DMS153 (cell line): Measurements from ENCODE around the gene LGMN.
"Not testable (repeated sequence)": the region's sequence is repeated elsewhere in the genome, so short reads cannot be mapped to it uniquely, and the experiment has no call there.

Source experiments
- DNase-seq: peaks from one replicate; lab custom pipeline; 2025; lab: John Stamatoyannopoulos, UW

LGMN gene

DNA sequence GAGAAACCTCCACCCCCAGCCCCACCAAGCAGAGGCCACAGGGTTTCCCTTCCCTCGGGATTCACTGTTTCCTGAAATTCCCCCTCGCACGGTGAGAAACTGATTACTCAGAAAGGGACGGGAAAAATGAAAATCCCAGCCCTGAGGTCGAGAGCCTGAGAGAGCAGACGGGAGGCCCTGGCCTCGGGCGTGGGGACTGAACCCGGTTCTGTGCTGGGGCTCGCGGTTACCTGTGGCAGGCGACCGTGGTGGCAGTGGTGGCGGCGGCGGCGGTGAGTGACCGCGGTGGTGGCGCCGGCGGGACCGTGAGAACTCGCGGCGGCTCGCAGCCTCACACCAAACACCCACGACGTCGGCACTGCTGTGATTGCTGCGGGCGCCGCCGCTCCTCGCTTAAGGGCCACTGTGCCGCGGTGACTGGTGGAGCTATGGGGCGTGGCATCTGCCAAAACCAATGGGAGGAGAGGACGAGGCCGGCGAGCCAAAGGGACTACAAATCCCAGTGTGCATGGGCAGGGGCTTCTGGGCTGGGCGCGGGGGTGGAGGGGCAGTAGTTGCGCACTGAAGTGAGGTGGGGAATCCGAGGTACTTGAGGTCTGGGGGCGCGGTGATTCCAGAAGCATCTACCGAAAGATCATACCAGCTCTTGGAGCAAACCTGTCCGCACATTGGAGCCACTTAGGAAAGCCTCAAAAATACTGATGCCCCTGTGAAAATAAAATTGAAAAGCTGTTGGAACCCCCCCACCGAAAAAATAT, at the start of gene LGMN:
LGMN (minus strand) TSS at position 369 of the 758 bp plus-strand sequence. CDS start 15,841 bp downstream, outside the sequence.
- peak; percentile 94 for DNase-seq

DNA sequence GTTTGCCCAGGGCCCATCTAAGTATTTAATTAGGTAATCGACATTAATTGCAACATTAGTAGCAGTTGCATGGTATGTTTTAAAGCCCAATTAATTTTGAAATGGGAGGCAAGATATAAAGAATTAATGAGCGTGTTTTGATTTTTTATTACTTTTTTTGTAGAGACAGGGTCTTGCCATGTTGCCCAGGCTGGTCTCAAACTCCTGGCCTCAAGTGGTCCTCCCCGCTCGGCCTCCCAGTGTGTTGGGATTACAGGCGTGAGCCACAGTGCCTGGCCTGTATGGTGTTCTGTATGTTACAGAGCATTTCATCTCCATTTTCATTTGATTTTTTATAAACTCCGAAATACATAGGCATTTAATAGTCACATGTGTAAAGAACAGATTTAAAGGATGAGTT, 46.5 kb upstream of the LGMN start:
- no peak for DNase-seq

DNA sequence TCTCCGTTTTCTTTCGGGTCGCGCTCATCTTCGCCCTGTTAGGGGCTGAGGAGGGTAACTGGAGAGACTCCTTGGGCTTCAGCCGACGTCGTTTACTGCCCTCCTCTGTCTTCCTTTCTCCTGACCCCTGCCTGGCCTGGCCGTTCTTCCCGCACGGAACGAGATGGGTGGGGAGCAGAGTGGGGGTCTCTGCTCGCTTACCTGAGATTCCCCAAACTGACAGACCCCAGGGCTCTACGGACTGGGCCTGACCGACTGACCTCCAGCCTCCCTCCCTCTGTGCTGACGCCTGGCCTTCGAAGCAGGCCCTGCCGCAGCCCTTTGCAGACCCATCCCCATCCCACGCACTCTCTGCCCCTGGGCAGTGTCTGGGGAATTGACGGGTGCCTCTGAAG, 46.1 kb upstream of the LGMN start:
- no peak for DNase-seq

DNA sequence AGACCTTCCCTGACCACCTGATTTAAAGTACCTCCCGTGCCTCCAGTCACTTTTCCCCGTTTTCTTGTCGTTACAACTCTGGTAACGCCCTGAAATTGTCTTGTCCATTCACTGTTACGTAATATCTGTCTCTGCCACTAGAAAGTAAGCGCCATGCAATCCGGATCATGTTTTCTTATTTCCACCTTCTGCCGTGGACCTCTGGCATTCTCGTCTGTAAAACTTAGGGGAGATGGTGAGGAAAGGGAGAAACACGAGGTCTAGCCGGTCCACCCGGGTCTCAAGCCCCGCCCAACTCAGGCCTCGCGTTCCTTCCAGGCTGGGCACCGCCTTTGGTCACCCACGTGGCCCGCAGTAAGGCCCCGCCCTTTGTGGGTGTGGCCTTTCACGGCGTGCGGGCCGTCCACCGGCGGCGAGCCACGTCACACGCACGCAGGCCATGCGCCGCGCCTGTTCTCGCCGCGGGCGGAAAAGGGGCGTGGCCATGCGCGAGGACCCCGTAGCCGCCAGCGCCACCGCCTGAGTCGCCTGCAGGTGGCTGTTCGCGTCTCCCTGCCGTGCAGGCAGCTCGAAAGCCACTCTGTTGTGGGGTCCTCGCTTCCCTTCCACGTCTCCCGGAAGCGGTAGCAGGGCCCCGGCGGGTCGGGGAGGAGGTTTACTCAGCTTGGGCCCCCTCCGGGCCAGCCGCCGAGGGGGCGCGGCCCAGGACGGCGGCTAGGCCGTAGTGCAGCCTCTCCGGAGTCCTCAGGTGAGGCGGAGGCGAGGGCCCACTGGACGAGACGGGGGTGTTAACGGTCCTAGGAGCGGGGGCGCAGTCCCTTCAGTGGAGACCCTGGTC, 45.5 kb upstream of the LGMN start, which contains the start of gene GOLGA5:
GOLGA5 (plus strand) TSS at position 597 of the 838 bp plus-strand sequence. CDS start 3,133 bp downstream, outside the sequence.
- DNase-seq = peak; percentile 95

DNA sequence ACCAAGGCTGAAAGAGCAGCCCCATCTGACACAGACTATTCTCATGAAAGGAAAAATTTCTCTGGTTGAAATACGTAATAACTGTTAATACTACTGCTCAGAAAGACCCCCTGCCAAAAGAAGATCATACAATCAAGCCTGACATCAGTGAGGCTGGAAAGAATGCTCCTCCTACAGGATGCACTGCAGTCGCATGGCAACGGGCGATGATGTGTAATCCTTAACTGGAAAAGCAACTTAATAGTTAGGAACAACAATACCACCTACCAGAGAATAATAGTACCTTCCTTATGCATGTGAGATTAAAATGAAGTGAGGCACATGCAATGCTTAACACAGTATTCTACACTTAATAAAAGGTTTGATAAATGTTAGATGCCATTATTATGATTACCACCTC, 44.5 kb upstream of the LGMN start:
- no peak for DNase-seq

- no peak for DNase-seq
Observed at GRCh38 chr14:92789457-92790089, 41.1 kb upstream of the LGMN start.

DNA sequence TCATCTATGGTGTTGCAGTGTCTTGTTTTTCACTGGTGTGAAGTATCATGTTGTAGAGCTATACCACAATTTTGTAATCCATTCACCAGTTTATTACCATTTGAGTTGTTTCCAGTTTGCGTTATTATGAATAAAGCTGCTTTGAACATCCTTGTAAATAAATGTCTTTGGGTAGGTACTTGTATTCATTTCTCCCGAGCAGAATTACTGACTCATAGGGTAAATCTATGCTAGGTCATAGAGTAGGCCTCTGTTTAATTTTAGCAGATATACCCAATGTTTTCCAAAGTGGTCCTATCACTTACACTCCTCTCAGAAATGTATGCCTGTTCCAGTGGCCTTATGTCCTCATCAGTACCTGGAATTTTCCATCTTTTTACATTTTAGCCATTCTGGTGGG, 39.1 kb upstream of the LGMN start:
- DNase-seq = no peak

DNA sequence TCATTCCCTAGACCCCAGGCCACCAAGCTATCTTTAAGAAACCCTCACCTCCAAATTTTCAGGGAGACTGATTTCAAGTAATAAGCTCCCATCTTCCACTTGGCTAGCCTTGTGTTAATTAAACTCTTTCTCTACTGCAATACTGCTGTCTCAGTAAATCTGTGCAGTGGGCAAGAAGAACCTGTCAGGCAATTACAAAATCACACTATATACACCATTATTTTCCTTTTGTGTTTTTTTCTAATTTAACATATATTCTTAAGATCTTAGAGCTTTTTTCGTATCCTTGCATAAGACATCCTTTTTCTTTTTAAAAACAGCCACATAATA, 38.0 kb upstream of the LGMN start:
- no peak for DNase-seq

GRCh38 chr14:92785667-92786426, 37.4 kb upstream of the LGMN start:
- DNase-seq = no peak

DNA sequence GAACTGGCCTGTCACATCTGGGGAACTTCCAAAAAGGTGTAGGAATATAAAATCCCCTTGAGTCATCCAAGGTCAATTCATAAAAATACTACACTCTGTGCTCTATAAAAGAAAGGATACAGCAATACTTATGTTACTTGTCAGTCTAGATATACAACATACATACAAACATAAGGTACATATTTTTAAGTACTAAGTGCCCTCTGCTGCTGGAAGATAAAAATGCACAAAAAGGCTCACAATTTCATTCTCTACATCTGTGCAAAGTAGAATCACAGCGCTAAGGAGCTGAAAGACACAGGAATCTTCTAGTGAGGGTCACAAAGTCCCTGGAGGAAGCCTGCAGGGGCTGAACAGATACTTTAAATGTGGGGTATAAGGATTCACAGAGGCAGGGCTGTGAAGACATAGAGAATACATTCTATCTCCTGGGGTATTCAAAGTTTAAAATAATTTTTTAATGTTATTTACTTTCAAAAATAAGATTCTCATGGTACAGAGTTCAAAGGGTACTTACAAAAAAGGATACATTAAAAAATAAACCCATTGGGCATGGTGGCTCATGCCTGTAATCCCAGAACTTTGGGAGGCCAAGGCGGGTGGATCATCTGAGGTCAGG, 35.5 kb upstream of the LGMN start:
- DNase-seq = peak; percentile 74

DNA sequence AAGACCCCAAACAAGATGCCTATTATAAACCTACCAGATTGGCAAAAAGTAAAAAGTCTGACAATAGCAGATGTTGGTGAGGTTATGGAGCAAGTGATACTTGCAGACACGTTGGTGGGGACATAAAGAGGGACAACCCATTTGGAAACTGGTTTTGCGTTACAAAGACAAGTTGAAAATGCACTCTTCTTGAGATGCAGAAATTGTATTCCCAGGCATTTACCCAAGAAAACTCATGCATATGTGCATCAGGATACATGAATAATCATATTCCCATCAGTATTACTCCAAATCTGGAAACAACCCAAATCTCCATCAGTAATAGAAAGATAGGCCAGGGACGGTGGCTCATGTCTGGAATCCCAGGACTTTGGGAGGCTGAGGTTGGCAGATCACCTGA, 32.9 kb upstream of the LGMN start:
- no peak for DNase-seq

- DNase-seq = no peak
Observed at GRCh38 chr14:92780444-92781232, 32.2 kb upstream of the LGMN start.

DNA sequence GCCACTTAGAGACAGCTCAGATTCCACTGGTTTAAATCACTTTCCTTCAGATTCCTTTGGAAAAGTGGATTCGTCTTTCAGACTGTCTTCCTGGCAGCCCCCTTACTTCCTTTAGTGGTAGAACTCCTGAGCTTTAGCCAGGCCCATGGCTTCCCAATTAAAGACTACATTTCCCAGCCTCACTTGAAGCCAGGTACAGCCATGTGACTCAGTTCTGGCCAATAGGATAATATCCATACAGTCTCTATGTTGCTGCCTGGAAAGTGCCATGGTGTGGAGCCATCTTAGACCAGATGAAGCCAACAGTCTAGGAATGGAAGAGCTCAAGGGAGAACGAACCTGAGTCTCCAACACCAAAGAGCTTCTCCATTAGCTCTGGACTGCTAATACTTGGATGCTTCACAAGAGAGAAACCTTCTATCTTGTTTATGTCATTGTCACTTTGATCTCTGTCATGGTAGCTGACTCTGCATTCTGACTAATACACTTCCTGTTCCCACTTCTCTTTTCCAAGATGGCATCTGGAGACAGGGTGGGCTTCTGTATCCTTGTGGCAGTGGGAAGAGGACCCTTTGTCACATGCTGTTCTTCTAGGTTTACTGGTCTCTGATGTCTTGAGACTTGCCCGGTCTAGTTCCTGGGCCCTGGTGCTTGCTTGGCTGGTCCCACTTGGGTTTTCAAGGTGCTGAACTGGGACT, 30.6 kb upstream of the LGMN start:
- DNase-seq = not testable (repeated sequence)

DNA sequence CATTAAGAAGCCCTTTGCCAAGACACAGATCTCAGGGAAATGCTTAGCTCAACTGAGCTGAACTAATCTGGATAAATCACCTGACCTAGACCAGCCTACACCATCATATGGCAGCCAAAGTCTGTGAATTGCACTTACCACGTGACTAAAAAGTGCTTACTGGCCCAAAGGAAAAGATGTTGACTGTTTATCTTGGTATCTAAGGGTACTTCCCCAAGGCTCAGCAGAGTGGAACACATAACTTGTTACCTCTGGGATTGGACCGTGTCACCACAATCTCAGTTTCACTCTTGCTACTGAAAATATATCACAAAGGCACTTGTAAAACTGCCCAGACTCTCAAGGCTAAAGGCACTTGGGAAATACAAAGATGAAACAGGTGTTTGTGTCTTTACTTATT, 26.9 kb upstream of the LGMN start:
- DNase-seq = not testable (repeated sequence)

GRCh38 chr14:92774572-92774971, 26.1 kb upstream of the LGMN start:
- no peak for DNase-seq

- no peak for DNase-seq
Observed at GRCh38 chr14:92770484-92770883, 22.1 kb upstream of the LGMN start.

GRCh38 chr14:92768795-92769194, 20.4 kb upstream of the LGMN start:
- no peak for DNase-seq

- not testable (repeated sequence) for DNase-seq
Observed at GRCh38 chr14:92768236-92768635, 19.8 kb upstream of the LGMN start.

GRCh38 chr14:92763666-92764631, 15.5 kb upstream of the LGMN start:
- DNase-seq = not testable (repeated sequence)
